ENCODE results near the gene KCTD14.

DNA sequence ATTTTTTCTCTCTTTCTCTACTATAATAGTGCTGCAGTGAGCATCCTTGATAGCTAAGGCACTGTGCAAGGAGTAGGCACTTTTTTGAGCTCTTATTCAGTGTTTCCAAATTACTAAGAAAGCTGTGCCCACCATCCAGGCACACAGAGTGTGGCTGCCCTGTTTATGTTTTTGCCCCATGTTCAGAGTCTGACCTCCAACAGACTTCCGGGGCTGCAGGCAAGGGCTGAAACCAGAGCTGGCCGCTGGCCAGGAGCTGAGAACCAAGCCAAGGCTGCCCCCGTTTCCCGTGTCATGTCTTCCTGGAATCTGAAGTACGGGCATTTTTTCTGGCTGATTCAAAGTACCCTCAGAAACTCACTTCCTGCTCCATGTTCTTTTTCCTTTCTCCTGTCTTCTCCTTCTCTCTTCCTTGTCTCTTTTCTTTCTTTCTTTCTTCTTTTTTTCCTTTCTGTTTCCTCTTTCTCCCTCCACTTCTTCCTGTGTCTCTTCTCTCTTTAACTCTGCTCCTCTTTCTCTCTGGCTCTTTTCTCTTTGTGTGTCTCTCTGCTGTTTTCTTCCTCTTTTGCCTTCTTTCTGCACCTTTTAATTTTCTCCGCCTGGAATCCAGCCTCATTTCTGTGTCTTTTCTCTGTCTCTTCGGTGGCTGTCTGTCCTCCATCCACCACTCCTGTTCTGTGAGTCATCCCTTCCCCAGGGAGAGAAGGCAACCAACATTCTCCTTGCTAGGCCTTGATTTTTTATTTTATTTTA lies 17.0 kb upstream of the KCTD14 start:
- TF ChIP-seq, protein P1, sequence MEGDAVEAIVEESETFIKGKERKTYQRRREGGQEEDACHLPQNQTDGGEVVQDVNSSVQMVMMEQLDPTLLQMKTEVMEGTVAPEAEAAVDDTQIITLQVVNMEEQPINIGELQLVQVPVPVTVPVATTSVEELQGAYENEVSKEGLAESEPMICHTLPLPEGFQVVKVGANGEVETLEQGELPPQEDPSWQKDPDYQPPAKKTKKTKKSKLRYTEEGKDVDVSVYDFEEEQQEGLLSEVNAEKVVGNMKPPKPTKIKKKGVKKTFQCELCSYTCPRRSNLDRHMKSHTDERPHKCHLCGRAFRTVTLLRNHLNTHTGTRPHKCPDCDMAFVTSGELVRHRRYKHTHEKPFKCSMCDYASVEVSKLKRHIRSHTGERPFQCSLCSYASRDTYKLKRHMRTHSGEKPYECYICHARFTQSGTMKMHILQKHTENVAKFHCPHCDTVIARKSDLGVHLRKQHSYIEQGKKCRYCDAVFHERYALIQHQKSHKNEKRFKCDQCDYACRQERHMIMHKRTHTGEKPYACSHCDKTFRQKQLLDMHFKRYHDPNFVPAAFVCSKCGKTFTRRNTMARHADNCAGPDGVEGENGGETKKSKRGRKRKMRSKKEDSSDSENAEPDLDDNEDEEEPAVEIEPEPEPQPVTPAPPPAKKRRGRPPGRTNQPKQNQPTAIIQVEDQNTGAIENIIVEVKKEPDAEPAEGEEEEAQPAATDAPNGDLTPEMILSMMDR (IDR thresholded peaks at IDR 0.05; ENCODE audit: control extremely low read depth in 1 of 3, insufficient read depth in 1 of 3, low read depth in 1 of 3, low read length in 3 of 3) = no peak
- TF ChIP-seq CHD1 (IDR thresholded peaks at IDR 0.05; ENCODE audit: low read depth, low read length) (no peak), NRF1 (IDR thresholded peaks at IDR 0.05; ENCODE audit: low read depth, low read length) (no peak), RAD21 (IDR thresholded peaks at IDR 0.05 in 1 of 2, conservative IDR thresholded peaks at IDR 0.05 in 1 of 2; ENCODE audit: low read depth in 2 of 2, low read length in 2 of 2) (no peak), ASH2L (IDR thresholded peaks at IDR 0.05; ENCODE audit: low read length) (no peak), EP300 (IDR thresholded peaks at IDR 0.05; ENCODE audit: borderline replicate concordance in 1 of 2, low read depth in 2 of 2, low read length in 2 of 2) (no peak), GABPA (IDR thresholded peaks at IDR 0.05; ENCODE audit: borderline replicate concordance, insufficient read depth, low read length) (no peak), YY1 (IDR thresholded peaks at IDR 0.05; ENCODE audit: low read depth, low read length) (no peak), TAF1 (IDR thresholded peaks at IDR 0.05; ENCODE audit: low read depth, low read length) (no peak), POLR2A (IDR thresholded peaks at IDR 0.05; ENCODE audit: control extremely low read depth in 1 of 2, low read depth in 2 of 2, low read length in 2 of 2) (no peak), TCF12 (IDR thresholded peaks at IDR 0.05; ENCODE audit: low read depth, low read length) (no peak)
- TF ChIP-seq, protein P2, sequence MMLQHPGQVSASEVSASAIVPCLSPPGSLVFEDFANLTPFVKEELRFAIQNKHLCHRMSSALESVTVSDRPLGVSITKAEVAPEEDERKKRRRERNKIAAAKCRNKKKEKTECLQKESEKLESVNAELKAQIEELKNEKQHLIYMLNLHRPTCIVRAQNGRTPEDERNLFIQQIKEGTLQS (IDR thresholded peaks at IDR 0.05; ENCODE audit: insufficient read depth, low read depth, low read length) = no peak
